Measurements from ENCODE around the gene SRCAP. TPM values are rescaled to one million over a fixed set of nuclear protein-coding genes. Genes with fewer than 3 reads are reported as not detected.

The SRCAP gene
- total RNA-seq, 1 donor from 2014 or later, result 79.7 TPM

DNA sequence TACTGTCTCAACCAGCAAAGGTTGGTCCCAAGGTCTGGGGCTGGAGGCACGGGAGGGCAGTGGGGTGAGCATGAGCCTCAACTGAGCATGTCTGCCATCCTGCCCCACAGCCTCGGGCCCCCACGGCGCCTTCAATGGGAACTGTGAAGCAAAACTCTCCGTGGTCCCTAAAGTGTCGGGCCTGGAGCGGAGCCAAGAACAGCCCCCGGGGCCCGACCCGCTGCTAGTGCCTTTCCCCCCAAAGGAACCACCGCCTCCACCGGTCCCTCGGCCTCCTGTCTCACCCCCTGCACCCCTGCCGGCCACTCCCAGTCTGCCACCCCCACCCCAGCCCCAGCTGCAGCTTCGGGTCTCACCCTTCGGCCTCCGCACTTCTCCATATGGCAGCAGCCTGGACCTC, 36.5 kb upstream of the SRCAP start:
- H3K4me1 Mint-ChIP-seq, result peaks cover 30% of the 10 kb centered on the region
- H3K9me3 Mint-ChIP-seq, result no peaks in the 10 kb centered on the region
- DNase-seq (ENCODE audit: low spot score in 2 of 2, unreplicated experiment in 2 of 2), result no peak
- H3K4me3 Mint-ChIP-seq, result no peak overlapping the region
- H3K27ac Mint-ChIP-seq, result no peak overlapping the region
- TF ChIP-seq, protein P1, sequence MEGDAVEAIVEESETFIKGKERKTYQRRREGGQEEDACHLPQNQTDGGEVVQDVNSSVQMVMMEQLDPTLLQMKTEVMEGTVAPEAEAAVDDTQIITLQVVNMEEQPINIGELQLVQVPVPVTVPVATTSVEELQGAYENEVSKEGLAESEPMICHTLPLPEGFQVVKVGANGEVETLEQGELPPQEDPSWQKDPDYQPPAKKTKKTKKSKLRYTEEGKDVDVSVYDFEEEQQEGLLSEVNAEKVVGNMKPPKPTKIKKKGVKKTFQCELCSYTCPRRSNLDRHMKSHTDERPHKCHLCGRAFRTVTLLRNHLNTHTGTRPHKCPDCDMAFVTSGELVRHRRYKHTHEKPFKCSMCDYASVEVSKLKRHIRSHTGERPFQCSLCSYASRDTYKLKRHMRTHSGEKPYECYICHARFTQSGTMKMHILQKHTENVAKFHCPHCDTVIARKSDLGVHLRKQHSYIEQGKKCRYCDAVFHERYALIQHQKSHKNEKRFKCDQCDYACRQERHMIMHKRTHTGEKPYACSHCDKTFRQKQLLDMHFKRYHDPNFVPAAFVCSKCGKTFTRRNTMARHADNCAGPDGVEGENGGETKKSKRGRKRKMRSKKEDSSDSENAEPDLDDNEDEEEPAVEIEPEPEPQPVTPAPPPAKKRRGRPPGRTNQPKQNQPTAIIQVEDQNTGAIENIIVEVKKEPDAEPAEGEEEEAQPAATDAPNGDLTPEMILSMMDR (IDR thresholded peaks at IDR 0.05; ENCODE audit: unreplicated experiment), result no peak
- no peaks in the 10 kb centered on the region for H3K27me3 Mint-ChIP-seq (ENCODE audit: low read depth)
- peaks cover 27% of the 10 kb centered on the region for H3K36me3 Mint-ChIP-seq

- DNase-seq (ENCODE audit: low spot score in 2 of 2, unreplicated experiment in 2 of 2), result no peak
- H3K27ac Mint-ChIP-seq, result no peak overlapping the region
- no peaks in the 10 kb centered on the region for H3K9me3 Mint-ChIP-seq
- H3K4me1 Mint-ChIP-seq, result peaks cover 28% of the 10 kb centered on the region
- H3K36me3 Mint-ChIP-seq, result peaks cover 33% of the 10 kb centered on the region
- H3K4me3 Mint-ChIP-seq, result no peak overlapping the region
- no peaks in the 10 kb centered on the region for H3K27me3 Mint-ChIP-seq (ENCODE audit: low read depth)
- TF ChIP-seq, protein P1 (IDR thresholded peaks at IDR 0.05; ENCODE audit: unreplicated experiment), result no peak
Measured at GRCh38 chr16:30663038-30663437, 35.9 kb upstream of the SRCAP start.

- Mint-ChIP-seq H3K27ac (no peak overlapping the region), H3K27me3 (ENCODE audit: low read depth) (no peaks in the 10 kb centered on the region), H3K9me3 (no peaks in the 10 kb centered on the region), H3K4me3 (no peak overlapping the region), H3K4me1 (peaks cover 28% of the 10 kb centered on the region), H3K36me3 (peaks cover 36% of the 10 kb centered on the region)
- DNase-seq (ENCODE audit: low spot score in 2 of 2, unreplicated experiment in 2 of 2), result no peak
- TF ChIP-seq, protein P1 (IDR thresholded peaks at IDR 0.05; ENCODE audit: unreplicated experiment), result no peak
Measured at GRCh38 chr16:30663820-30664219, 35.2 kb upstream of the SRCAP start.

- no peak overlapping the region for H3K4me3 Mint-ChIP-seq
- TF ChIP-seq, protein P1 (IDR thresholded peaks at IDR 0.05; ENCODE audit: unreplicated experiment), result no peak
- H3K4me1 Mint-ChIP-seq, result peaks cover 28% of the 10 kb centered on the region
- H3K27ac Mint-ChIP-seq, result no peak overlapping the region
- H3K27me3 Mint-ChIP-seq (ENCODE audit: low read depth), result no peaks in the 10 kb centered on the region
- no peaks in the 10 kb centered on the region for H3K9me3 Mint-ChIP-seq
- no peak for DNase-seq (ENCODE audit: low spot score in 2 of 2, unreplicated experiment in 2 of 2)
- peaks cover 38% of the 10 kb centered on the region for H3K36me3 Mint-ChIP-seq
Measured at GRCh38 chr16:30664616-30665109, 34.3 kb upstream of the SRCAP start.

DNA sequence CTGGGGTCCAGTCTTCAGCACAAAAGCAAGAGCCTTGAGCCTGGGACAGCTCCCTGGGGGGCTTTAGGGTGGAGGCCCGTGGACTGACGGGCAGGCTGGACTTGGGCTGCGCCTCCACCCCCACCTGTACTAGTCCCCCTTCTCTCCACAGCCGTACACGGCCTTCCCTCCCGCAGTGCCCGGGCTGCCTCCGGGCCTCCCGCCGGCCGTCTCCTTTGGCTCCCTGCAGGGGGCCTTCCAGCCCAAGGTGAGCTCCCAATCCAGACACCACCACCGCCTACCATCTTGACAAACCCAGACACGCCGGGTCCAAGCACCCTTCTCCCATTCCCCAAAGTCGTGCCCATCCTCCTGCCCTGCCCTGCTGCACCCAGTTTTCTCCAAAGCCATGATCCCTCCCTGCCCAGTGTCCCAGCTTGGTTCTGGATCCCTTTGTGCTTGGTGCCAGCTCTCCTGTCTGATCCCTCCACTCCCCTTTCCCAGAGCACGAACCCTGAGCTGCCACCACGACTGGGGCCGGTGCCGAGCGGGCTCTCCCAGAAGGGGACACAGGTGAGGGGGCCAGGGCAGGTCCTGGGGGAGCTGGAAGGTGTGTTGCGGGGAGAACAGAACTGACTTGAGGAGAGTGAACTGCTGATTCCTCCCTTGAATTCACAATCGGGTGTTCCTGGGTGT, 33.7 kb upstream of the SRCAP start:
- no peak for DNase-seq (ENCODE audit: low spot score in 2 of 2, unreplicated experiment in 2 of 2)
- Mint-ChIP-seq H3K9me3 (no peaks in the 10 kb centered on the region), H3K36me3 (peaks cover 38% of the 10 kb centered on the region), H3K4me3 (no peak overlapping the region), H3K27ac (no peak overlapping the region), H3K4me1 (peaks cover 26% of the 10 kb centered on the region), H3K27me3 (ENCODE audit: low read depth) (no peaks in the 10 kb centered on the region)
- TF ChIP-seq, protein P1 (IDR thresholded peaks at IDR 0.05; ENCODE audit: unreplicated experiment), result no peak
